IPS-20b (cell line): Measurements from ENCODE around the gene ABCD3.

Experiments used
- H3K27ac ChIP-seq: one replicate; pipeline ENCODE4 v1.5.1; 2013; ENCODE audit warnings: low read length
- H3K27me3 ChIP-seq: 2 replicates; pipeline ENCODE4 v1.6.1; 2013; ENCODE audit warnings: mild to moderate bottlenecking, low read length, inconsistent platforms; ENCODE audit not compliant: insufficient read depth
- H3K36me3 ChIP-seq: 2 replicates; pipeline ENCODE4 v1.6.1; 2013; ENCODE audit warnings: low read depth, mild to moderate bottlenecking, inconsistent platforms, low read length, moderate library complexity; ENCODE audit not compliant: insufficient read depth
- H3K4me1 ChIP-seq: 2 replicates; pipeline ENCODE4 v1.6.1; 2013; ENCODE audit warnings: mild to moderate bottlenecking, control low read depth, inconsistent platforms, low read length, moderate library complexity; ENCODE audit not compliant: insufficient read depth
- H3K4me3 ChIP-seq: 2 replicates; pipeline ENCODE4 v1.5.1; 2013; ENCODE audit warnings: mild to moderate bottlenecking, low read length, inconsistent platforms
- H3K9ac ChIP-seq: 2 replicates; pipeline ENCODE4 v1.6.1; 2013; ENCODE audit warnings: low read depth, mild to moderate bottlenecking, inconsistent platforms, low read length, moderate library complexity
- H3K9me3 ChIP-seq: 2 replicates; pipeline ENCODE4 v1.6.1; 2013; ENCODE audit warnings: mild to moderate bottlenecking, low read depth, low read length, inconsistent platforms; ENCODE audit not compliant: insufficient read depth

Gene ABCD3

GRCh38 chr1:94515296-94515947, 97.2 kb downstream of the ABCD3 start:
- Histone ChIP-seq H3K9ac (no peak overlapping the region), H3K36me3 (no peaks in the 10 kb centered on the region; the same call in 1 of the 2 replicates), H3K4me3 (no peak overlapping the region), H3K9me3 (no peaks in the 10 kb centered on the region), H3K27ac (no peak overlapping the region), H3K4me1 (peaks cover 4% of the 10 kb centered on the region; the same call in 1 of the 2 replicates), H3K27me3 (no peaks in the 10 kb centered on the region)

DNA sequence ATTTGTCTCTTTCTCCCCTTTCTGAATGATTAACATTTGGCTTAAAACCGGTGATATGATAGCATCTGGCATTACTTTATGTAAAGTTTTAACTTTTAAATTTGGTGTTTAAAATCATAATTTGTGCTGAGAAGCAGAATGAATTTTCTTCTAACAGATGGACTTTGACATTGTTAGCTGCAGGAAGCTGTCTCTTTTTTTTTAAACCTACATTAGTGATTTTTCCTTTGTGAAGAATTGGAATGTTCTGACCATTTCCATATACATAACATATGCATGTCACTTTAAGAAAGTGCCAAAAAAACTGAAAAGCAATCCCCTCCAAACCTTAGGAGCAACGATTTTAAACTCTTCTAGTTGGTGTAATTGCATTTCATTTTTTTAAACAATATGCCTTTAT, 101.2 kb downstream of the ABCD3 start:
- Histone ChIP-seq H3K27me3 (no peaks in the 10 kb centered on the region), H3K4me3 (no peak overlapping the region), H3K9me3 (no peaks in the 10 kb centered on the region), H3K36me3 (no peaks in the 10 kb centered on the region; the same call in 1 of the 2 replicates), H3K9ac (no peak overlapping the region), H3K27ac (no peak overlapping the region), H3K4me1 (peaks cover 4% of the 10 kb centered on the region; the same call in 1 of the 2 replicates)

DNA sequence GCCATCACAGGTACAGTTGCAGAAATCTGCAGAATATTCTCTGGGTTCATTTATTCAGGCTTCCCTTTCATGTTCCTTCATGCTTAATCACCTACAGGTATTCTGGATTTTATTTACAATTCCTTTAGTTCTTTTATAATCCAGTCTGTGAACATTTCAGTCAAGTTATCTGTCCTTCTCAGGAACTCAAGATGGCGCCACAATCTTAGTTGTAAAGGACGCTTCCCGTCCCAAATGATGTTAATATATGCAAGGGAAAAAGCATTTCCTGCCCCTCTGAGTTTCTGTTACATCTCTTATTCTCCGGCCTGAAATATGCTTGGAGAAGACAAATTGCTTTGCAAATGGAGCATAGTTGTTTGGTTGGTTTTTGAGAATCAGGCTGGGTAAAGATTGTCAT, 104.1 kb downstream of the ABCD3 start:
- Histone ChIP-seq H3K9me3 (no peaks in the 10 kb centered on the region), H3K4me3 (no peak overlapping the region), H3K9ac (no peak overlapping the region), H3K36me3 (no peaks in the 10 kb centered on the region; the same call in 1 of the 2 replicates), H3K27ac (no peak overlapping the region), H3K4me1 (peaks cover 4% of the 10 kb centered on the region; the same call in 1 of the 2 replicates), H3K27me3 (no peaks in the 10 kb centered on the region)

- Histone ChIP-seq H3K36me3 (peaks cover 2% of the 10 kb centered on the region; the same call in 1 of the 2 replicates), H3K4me3 (no peak overlapping the region), H3K4me1 (peaks cover 14% of the 10 kb centered on the region), H3K9me3 (no peaks in the 10 kb centered on the region), H3K9ac (no peak overlapping the region), H3K27me3 (no peaks in the 10 kb centered on the region), H3K27ac (no peak overlapping the region)
Observed at GRCh38 chr1:94524531-94524930, 106.3 kb downstream of the ABCD3 start.

DNA sequence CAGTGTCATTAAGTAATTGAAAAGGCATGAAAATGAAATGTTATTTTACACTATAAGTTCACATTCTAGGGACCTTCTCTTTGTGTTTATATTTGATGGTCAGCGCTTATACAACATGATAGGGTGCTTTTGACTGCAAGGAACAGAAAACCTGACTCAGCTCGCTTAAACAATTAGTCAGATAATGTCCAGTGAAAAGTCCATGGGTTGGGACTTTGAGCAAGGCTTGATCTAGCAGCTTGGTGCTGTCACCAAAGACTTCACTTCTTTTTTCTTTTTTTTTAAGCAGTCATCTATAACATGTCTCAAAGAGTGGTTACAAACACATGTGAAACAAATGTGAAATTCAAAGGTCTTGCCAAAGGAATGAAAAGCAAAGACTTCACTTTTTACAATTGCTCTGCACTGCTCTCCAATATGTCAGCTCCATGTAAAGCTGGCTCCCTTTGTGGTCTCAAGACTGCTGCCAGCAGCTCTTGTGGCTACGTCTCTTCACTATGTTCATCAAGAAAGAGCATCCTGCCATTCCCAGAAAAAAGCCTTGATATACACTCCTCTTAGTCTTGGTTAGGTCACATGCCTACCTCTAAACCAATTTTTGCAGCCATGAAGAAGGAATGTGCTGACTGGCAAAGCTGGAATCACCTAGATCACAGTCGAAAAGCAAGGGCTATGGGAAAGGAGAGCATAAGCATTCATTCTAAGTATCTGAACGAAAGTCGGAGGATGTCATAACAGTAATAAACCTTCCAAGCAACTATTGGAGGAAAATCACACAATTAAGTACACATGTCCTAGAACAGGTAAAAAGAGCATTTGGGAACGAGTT, 108.2 kb downstream of the ABCD3 start:
- Histone ChIP-seq H3K36me3 (peaks cover 19% of the 10 kb centered on the region), H3K4me3 (no peak overlapping the region), H3K27me3 (no peaks in the 10 kb centered on the region), H3K27ac (no peak overlapping the region), H3K4me1 (peaks cover 14% of the 10 kb centered on the region), H3K9ac (no peak overlapping the region), H3K9me3 (no peaks in the 10 kb centered on the region)

DNA sequence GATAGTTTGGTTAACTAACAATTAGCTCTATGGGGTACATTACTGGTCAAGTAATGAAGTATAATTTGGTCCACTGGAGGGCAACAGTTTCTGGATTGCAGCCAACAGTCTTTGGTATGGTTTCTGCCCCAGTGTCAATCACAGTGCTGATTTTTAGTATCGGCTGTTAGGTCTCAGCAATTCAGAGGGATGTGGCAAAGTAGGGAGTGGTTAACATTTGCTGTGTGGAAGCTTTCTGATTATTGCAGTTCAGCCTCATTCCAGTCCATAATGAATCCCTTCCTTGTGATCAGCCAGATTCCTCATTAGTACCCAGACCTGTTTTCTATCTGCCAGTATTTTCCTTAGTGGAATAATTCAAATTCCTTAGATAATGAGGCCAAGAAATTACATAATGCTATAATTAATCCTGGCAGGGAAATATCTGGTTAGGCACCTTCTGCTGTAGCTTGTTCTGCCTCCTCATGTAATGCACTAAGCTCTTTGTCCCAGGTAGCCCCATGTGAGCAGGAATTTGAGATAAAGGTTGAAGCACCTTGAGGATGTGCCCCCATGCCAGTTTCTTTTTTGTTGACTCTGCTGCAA, 109.3 kb downstream of the ABCD3 start:
- Histone ChIP-seq H3K27ac (no peak overlapping the region), H3K4me3 (no peak overlapping the region), H3K27me3 (no peaks in the 10 kb centered on the region), H3K4me1 (peaks cover 14% of the 10 kb centered on the region), H3K9me3 (no peaks in the 10 kb centered on the region), H3K9ac (no peak overlapping the region), H3K36me3 (peaks cover 30% of the 10 kb centered on the region)

DNA sequence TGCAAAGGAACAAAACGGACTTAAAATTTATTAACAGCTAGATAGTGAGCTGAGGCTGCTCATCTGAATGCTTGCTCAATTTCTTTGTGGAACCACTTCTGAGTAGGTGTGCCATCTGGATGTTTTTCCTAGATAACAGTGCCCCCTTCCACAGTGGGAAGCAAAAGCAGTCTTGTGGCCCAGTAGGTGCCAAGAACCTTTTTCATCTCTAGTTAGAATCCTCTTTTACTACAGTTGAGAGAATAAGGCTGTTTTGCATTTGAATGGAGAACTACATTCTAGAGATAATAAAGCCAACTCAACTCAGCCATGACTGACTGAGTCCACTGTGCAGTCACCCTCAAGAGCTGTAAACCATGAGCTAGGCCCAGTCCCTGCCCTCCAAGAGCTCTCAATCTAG, 110.1 kb downstream of the ABCD3 start:
- Histone ChIP-seq H3K4me3 (no peak overlapping the region), H3K9ac (no peak overlapping the region), H3K4me1 (peaks cover 14% of the 10 kb centered on the region), H3K27ac (no peak overlapping the region), H3K9me3 (no peaks in the 10 kb centered on the region), H3K27me3 (no peaks in the 10 kb centered on the region), H3K36me3 (peaks cover 38% of the 10 kb centered on the region)

DNA sequence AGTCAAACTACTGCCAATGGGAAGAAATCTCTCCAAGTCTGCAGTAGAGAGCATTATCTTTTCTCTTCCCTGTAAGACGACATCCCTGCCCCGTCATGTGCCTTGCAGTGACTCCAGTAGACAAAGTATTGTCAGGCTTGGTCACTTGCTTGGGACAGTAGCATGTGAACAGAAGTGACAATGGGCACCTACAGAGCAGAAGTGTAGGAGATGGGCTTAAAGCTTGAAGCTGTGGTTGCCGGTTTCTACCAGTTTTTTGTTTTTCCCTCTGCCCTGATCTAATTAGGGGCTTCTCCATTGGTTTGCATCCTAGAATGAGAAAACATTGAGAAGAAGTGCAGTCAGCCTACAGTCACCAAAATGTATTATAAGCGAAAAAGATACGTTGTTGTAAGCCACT, 110.6 kb downstream of the ABCD3 start:
- H3K4me1 ChIP-seq = peaks cover 14% of the 10 kb centered on the region
- no peak overlapping the region for H3K27ac ChIP-seq
- H3K36me3 ChIP-seq = peaks cover 38% of the 10 kb centered on the region
- no peak overlapping the region for H3K4me3 ChIP-seq
- no peak overlapping the region for H3K9ac ChIP-seq
- H3K27me3 ChIP-seq = no peaks in the 10 kb centered on the region
- no peaks in the 10 kb centered on the region for H3K9me3 ChIP-seq

DNA sequence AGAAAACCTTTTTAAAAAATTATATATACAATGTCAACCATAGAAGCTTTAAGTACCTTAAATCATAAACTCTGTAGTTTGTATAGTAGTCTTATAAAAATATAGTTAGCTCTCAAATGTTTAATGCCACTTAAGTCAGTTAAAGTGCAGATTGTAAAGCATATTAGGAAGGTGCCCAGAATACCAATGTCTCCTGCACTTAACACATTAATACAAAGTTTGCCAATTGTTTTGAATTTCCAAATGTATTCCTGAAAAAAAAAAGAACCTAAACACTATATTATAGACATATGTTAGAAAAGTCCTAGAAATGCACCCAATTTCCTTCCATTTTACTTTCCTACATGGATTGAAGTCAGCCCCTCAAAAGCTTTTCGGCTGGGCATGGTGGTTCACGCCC, 111.2 kb downstream of the ABCD3 start:
- Histone ChIP-seq H3K36me3 (peaks cover 42% of the 10 kb centered on the region), H3K27me3 (no peaks in the 10 kb centered on the region), H3K27ac (no peak overlapping the region), H3K9ac (no peak overlapping the region), H3K4me3 (no peak overlapping the region), H3K9me3 (no peaks in the 10 kb centered on the region), H3K4me1 (peaks cover 14% of the 10 kb centered on the region)

- Histone ChIP-seq H3K36me3 (peaks cover 52% of the 10 kb centered on the region), H3K4me1 (peaks cover 14% of the 10 kb centered on the region), H3K4me3 (no peak overlapping the region), H3K9me3 (no peaks in the 10 kb centered on the region), H3K27ac (no peak overlapping the region), H3K9ac (no peak overlapping the region), H3K27me3 (no peaks in the 10 kb centered on the region)
Observed at GRCh38 chr1:94530373-94530878, 112.2 kb downstream of the ABCD3 start.

GRCh38 chr1:94531664-94532063, 113.5 kb downstream of the ABCD3 start:
- H3K9ac ChIP-seq = no peak overlapping the region
- H3K27me3 ChIP-seq = no peaks in the 10 kb centered on the region
- no peak overlapping the region for H3K4me3 ChIP-seq
- no peaks in the 10 kb centered on the region for H3K9me3 ChIP-seq
- H3K36me3 ChIP-seq = peaks cover 63% of the 10 kb centered on the region
- H3K4me1 ChIP-seq = peaks cover 14% of the 10 kb centered on the region
- H3K27ac ChIP-seq = no peak overlapping the region
